LoVo (cell line): Measurements from ENCODE around the gene PGA4.

Experiments
- DNase-seq: peaks from one replicate; pipeline ENCODE4 v3.0.0-alpha.2; 2016; ENCODE audit warnings: low spot score

Gene PGA4

GRCh38 chr11:61279934-61280659 is 58.0 kb downstream of the PGA4 start:
- DNase-seq: no peak

DNA sequence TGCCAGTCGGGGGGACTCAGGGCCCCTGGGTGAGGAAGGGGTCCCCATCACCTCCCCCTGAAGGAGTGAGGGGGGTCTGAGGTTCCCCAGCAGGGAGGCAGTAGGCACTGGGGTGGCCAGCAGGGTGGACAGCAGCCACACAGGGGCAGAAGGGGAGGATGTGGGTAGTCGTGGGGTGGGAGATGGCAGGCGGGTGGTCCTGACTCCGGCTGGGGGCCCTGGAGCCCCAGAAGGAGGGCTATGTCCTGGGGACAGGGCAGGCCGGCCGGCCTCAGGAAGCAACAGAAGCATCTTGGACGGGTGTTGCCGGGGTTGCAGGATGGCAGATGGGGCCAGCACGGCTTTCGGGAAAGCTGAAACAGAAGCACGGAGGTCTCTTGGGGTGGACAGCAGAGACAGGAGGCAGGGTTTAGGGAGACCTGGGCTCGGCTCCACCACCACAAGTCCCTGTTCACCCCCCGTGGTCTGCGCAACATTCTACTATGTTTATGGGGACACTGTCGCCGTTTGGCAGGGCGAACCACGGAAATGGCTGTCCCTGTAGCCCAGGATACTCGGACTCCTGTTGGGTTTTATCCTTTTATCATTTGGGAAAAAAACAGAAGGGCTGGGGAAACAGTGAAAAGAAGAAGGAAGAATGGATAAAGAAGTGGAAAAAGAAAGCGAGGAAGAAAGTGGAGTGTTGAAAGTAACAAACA is 58.9 kb downstream of the PGA4 start:
- no peak for DNase-seq
